Parathyroid adenoma (tissue), 2 donors: ENCODE results near the gene PLAC1.

Experiments used
- H2AFZ ChIP-seq: fragments of 300-600 bp; sonication (generic); one replicate; pipeline ENCODE4 v1.7.0; 2017; ENCODE audit warnings: antibody characterized with exemption, mild to moderate bottlenecking
- H3K27ac ChIP-seq: fragments of 300-600 bp; sonication (generic); one replicate; pipeline ENCODE4 v1.7.0; 2017
- H3K27me3 ChIP-seq: fragments of 300-600 bp; sonication (generic); one replicate; pipeline ENCODE4 v1.7.0; 2017; ENCODE audit warnings: low read length; ENCODE audit not compliant: control insufficient read depth, insufficient read depth
- H3K36me3 ChIP-seq: fragments of 300-600 bp; sonication (generic); one replicate; pipeline ENCODE4 v1.7.0; 2017; ENCODE audit warnings: low read length; ENCODE audit not compliant: control insufficient read depth, insufficient read depth
- H3K4me1 ChIP-seq: fragments of 300-600 bp; sonication (generic); one replicate; pipeline ENCODE4 v1.7.0; 2017; ENCODE audit warnings: control low read depth
- H3K4me2 ChIP-seq: fragments of 300-600 bp; sonication (generic); one replicate; pipeline ENCODE4 v1.7.0; 2017; ENCODE audit warnings: low read length
- H3K4me3 ChIP-seq: fragments of 300-600 bp; sonication (generic); one replicate; pipeline ENCODE4 v1.7.0; 2017; ENCODE audit warnings: low read depth, low read length
- H3K79me2 ChIP-seq: fragments of 300-600 bp; sonication (generic); one replicate; pipeline ENCODE4 v1.7.0; 2017; ENCODE audit warnings: control low read depth
- H3K9ac ChIP-seq: fragments of 300-600 bp; sonication (generic); one replicate; pipeline ENCODE4 v1.7.0; 2017; ENCODE audit warnings: mild to moderate bottlenecking
- H3K9me3 ChIP-seq: fragments of 300-600 bp; sonication (generic); one replicate; pipeline ENCODE4 v1.7.0; 2017; ENCODE audit warnings: low read length; ENCODE audit not compliant: control insufficient read depth
- TF ChIP-seq, protein P1 (sequence below): fragments of 300-600 bp; sonication (generic); IDR thresholded peaks from one replicate; pipeline ENCODE4 v1.7.0; 2017; ENCODE audit warnings: antibody characterized with exemption, mild to moderate bottlenecking
- donor health status: primary hyperparathyroidism.

PLAC1 gene

GRCh38 chrX:134693644-134694043 is 35.4 kb upstream of the PLAC1 start:
- no peak overlapping the region for H3K9ac ChIP-seq
- no peak overlapping the region for H3K4me2 ChIP-seq
- H2AFZ ChIP-seq = no peak overlapping the region
- TF ChIP-seq, protein P1, sequence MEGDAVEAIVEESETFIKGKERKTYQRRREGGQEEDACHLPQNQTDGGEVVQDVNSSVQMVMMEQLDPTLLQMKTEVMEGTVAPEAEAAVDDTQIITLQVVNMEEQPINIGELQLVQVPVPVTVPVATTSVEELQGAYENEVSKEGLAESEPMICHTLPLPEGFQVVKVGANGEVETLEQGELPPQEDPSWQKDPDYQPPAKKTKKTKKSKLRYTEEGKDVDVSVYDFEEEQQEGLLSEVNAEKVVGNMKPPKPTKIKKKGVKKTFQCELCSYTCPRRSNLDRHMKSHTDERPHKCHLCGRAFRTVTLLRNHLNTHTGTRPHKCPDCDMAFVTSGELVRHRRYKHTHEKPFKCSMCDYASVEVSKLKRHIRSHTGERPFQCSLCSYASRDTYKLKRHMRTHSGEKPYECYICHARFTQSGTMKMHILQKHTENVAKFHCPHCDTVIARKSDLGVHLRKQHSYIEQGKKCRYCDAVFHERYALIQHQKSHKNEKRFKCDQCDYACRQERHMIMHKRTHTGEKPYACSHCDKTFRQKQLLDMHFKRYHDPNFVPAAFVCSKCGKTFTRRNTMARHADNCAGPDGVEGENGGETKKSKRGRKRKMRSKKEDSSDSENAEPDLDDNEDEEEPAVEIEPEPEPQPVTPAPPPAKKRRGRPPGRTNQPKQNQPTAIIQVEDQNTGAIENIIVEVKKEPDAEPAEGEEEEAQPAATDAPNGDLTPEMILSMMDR = no peak
- no peak overlapping the region for H3K27ac ChIP-seq
- H3K79me2 ChIP-seq = no peaks in the 10 kb centered on the region
- H3K9me3 ChIP-seq = no peaks in the 10 kb centered on the region
- H3K4me3 ChIP-seq = no peak overlapping the region
- no peaks in the 10 kb centered on the region for H3K36me3 ChIP-seq
- H3K4me1 ChIP-seq = no peaks in the 10 kb centered on the region
- H3K27me3 ChIP-seq = no peaks in the 10 kb centered on the region

DNA sequence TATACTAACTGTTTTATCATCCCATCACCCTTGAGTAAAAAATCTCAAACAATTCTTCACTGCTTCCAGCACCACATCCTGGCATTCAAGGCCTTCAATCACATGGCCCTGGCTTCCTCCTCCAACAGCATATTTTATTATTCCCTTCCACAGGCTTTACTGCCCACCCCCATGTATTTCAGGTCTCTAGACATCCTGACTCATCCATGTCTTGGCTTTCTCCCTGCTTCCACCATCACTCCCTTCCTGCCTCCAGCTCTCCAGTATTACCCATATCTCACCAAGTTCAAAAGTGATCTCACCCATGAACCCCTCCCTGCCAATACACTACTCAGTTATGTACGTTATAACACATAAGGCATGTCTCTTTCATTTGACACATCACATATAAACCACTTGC is 34.7 kb upstream of the PLAC1 start:
- Histone ChIP-seq H3K4me2 (no peak overlapping the region), H3K36me3 (no peaks in the 10 kb centered on the region), H3K9ac (no peak overlapping the region), H3K79me2 (no peaks in the 10 kb centered on the region), H2AFZ (no peak overlapping the region), H3K4me3 (no peak overlapping the region), H3K9me3 (no peaks in the 10 kb centered on the region), H3K27me3 (no peaks in the 10 kb centered on the region), H3K27ac (no peak overlapping the region), H3K4me1 (no peaks in the 10 kb centered on the region)
- TF ChIP-seq, protein P1 = no peak

- TF ChIP-seq, protein P1 = no peak
- H3K4me2 ChIP-seq = no peak overlapping the region
- H3K27ac ChIP-seq = no peak overlapping the region
- no peaks in the 10 kb centered on the region for H3K79me2 ChIP-seq
- H3K4me3 ChIP-seq = no peak overlapping the region
- H3K27me3 ChIP-seq = no peaks in the 10 kb centered on the region
- H3K4me1 ChIP-seq = no peaks in the 10 kb centered on the region
- no peaks in the 10 kb centered on the region for H3K36me3 ChIP-seq
- H2AFZ ChIP-seq = no peak overlapping the region
- no peaks in the 10 kb centered on the region for H3K9me3 ChIP-seq
- no peak overlapping the region for H3K9ac ChIP-seq
These were observed 34.0 kb upstream of the PLAC1 start for GRCh38 chrX:134692233-134692632.

DNA sequence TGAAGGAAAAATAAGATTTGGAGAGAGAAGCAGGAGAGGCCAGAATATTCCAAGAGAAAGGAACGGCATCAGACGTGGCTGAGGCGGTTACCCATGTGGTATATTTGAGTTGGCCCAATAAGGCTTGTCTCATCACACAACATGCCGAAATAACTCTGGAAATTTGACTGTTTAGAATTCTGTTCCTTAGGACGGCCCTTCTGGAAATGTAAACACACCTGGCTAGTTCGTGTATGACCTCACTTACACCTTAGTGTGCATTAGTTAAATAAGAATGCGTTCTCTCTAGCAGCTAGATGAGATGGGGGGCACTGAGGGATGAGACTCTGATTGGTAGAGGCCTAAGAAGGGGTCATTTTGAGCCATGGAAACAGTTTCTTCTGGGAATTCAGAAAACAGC is 33.2 kb upstream of the PLAC1 start:
- TF ChIP-seq, protein P1 = no peak
- Histone ChIP-seq H3K27ac (no peak overlapping the region), H3K9ac (no peak overlapping the region), H3K4me3 (no peak overlapping the region), H3K36me3 (no peaks in the 10 kb centered on the region), H3K27me3 (no peaks in the 10 kb centered on the region), H3K79me2 (no peaks in the 10 kb centered on the region), H3K9me3 (no peaks in the 10 kb centered on the region), H3K4me2 (no peak overlapping the region), H2AFZ (no peak overlapping the region), H3K4me1 (no peaks in the 10 kb centered on the region)

- no peaks in the 10 kb centered on the region for H3K79me2 ChIP-seq
- TF ChIP-seq, protein P1 = no peak
These were observed 30.6 kb upstream of the PLAC1 start for GRCh38 chrX:134688839-134689238.

More at GRCh38 chrX:134688839-134689238, 30.6 kb upstream of the PLAC1 start:
- Histone ChIP-seq H3K36me3 (no peaks in the 10 kb centered on the region), H3K4me3 (no peak overlapping the region), H3K9me3 (no peaks in the 10 kb centered on the region), H3K27me3 (no peaks in the 10 kb centered on the region), H2AFZ (no peak overlapping the region), H3K9ac (no peak overlapping the region), H3K4me1 (no peaks in the 10 kb centered on the region), H3K4me2 (no peak overlapping the region), H3K27ac (no peak overlapping the region)
